ENCODE measurements around the gene HOXA4.

- TF ChIP-seq CTCF (IDR thresholded peaks at IDR 0.05 in 2 of 3, conservative IDR thresholded peaks at IDR 0.05 in 1 of 3; ENCODE audit: control insufficient read depth in 2 of 3, extremely low read depth in 1 of 3, insufficient read depth in 1 of 3, low read depth in 3 of 3, low read length in 3 of 3), result no peak
- TF ChIP-seq, protein P1, sequence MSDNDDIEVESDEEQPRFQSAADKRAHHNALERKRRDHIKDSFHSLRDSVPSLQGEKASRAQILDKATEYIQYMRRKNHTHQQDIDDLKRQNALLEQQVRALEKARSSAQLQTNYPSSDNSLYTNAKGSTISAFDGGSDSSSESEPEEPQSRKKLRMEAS (IDR thresholded peaks at IDR 0.05; ENCODE audit: low read depth, low read length), result no peak
- no peak for TF ChIP-seq TCF7 (IDR thresholded peaks at IDR 0.05; ENCODE audit: borderline replicate concordance)
- no peak for TF ChIP-seq POLR2AphosphoS5 (IDR thresholded peaks at IDR 0.05; ENCODE audit: low read length)
- TF ChIP-seq EZH2 (IDR thresholded peaks at IDR 0.05; ENCODE audit: borderline replicate concordance, control insufficient read depth, low read depth, low read length), result no peak
- TF ChIP-seq GABPA (IDR thresholded peaks at IDR 0.05; ENCODE audit: low read depth), result no peak
- no peak for TF ChIP-seq CHD4 (IDR thresholded peaks at IDR 0.05)
- TF ChIP-seq STAT1 (conservative IDR thresholded peaks at IDR 0.05), result no peak
- TF ChIP-seq, protein P2, sequence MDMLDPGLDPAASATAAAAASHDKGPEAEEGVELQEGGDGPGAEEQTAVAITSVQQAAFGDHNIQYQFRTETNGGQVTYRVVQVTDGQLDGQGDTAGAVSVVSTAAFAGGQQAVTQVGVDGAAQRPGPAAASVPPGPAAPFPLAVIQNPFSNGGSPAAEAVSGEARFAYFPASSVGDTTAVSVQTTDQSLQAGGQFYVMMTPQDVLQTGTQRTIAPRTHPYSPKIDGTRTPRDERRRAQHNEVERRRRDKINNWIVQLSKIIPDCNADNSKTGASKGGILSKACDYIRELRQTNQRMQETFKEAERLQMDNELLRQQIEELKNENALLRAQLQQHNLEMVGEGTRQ (IDR thresholded peaks at IDR 0.05; ENCODE audit: borderline replicate concordance, low read depth, low read length), result no peak
- no peak for TF ChIP-seq RFX5 (IDR thresholded peaks at IDR 0.05; ENCODE audit: low read depth, low read length)
- TF ChIP-seq ZBTB4 (CRISPR knock-in tag; IDR thresholded peaks at IDR 0.05), result no peak
- no peak for TF ChIP-seq BCL11A (IDR thresholded peaks at IDR 0.05; ENCODE audit: low read depth, low read length)
These were observed 33.6 kb downstream of the HOXA4 start for GRCh38 chr7:27096768-27097514.
